ENCODE data around the gene SARM1.
A peak's percentile ranks its signal among the peaks of the same experiment; 100 is the strongest.
"Not testable (repeated sequence)": the region's sequence is repeated elsewhere in the genome, so short reads cannot be mapped to it uniquely, and the experiment has no call there.

Gene SARM1

GRCh38 chr17:28413804-28414203 lies 42.3 kb downstream of the SARM1 start:
- no peak for DNase-seq (ENCODE audit: extremely low read depth in 1 of 2, low read depth in 1 of 2)

GRCh38 chr17:28415886-28416285 lies 44.4 kb downstream of the SARM1 start:
- no peak for DNase-seq (ENCODE audit: extremely low read depth in 1 of 2, low read depth in 1 of 2)

- peak in 1 of 2 donors; percentile 28 for DNase-seq (ENCODE audit: extremely low read depth in 1 of 2, low read depth in 1 of 2)
Measured at GRCh38 chr17:28416703-28417311, 45.3 kb downstream of the SARM1 start.

GRCh38 chr17:28421787-28422305 lies 50.4 kb downstream of the SARM1 start:
- no peak for DNase-seq (ENCODE audit: extremely low read depth in 1 of 2, low read depth in 1 of 2)

- DNase-seq (ENCODE audit: extremely low read depth in 1 of 2, low read depth in 1 of 2) = no peak
Measured at GRCh38 chr17:28425206-28425605, 53.7 kb downstream of the SARM1 start.

- DNase-seq (ENCODE audit: extremely low read depth in 1 of 2, low read depth in 1 of 2) = no peak
Measured at GRCh38 chr17:28426081-28426519, 54.6 kb downstream of the SARM1 start.

- no peak for DNase-seq (ENCODE audit: extremely low read depth in 1 of 2, low read depth in 1 of 2)
Measured at GRCh38 chr17:28427371-28427770, 55.9 kb downstream of the SARM1 start.

GRCh38 chr17:28427982-28428381 lies 56.5 kb downstream of the SARM1 start:
- DNase-seq (ENCODE audit: extremely low read depth in 1 of 2, low read depth in 1 of 2) = not testable (repeated sequence)

- DNase-seq (ENCODE audit: extremely low read depth in 1 of 2, low read depth in 1 of 2) = no peak
Measured at GRCh38 chr17:28433721-28434120, 62.2 kb downstream of the SARM1 start.

- DNase-seq (ENCODE audit: extremely low read depth in 1 of 2, low read depth in 1 of 2) = not testable (repeated sequence)
Measured at GRCh38 chr17:28434326-28434725, 62.8 kb downstream of the SARM1 start.

GRCh38 chr17:28443901-28444638 lies 72.6 kb downstream of the SARM1 start:
- no peak for DNase-seq (ENCODE audit: extremely low read depth in 1 of 2, low read depth in 1 of 2)

GRCh38 chr17:28446716-28447395 lies 75.4 kb downstream of the SARM1 start:
- no peak for DNase-seq (ENCODE audit: extremely low read depth in 1 of 2, low read depth in 1 of 2)

GRCh38 chr17:28447396-28447760 lies 75.9 kb downstream of the SARM1 start:
- DNase-seq (ENCODE audit: extremely low read depth in 1 of 2, low read depth in 1 of 2) = no peak

- DNase-seq (ENCODE audit: extremely low read depth in 1 of 2, low read depth in 1 of 2) = no peak
Measured at GRCh38 chr17:28449859-28450258, 78.4 kb downstream of the SARM1 start.
